ENCODE measurements around the gene BCAS3. TPM values are rescaled to one million over a fixed set of nuclear protein-coding genes. Genes with fewer than 3 reads are reported as not detected.

The BCAS3 gene
- total RNA-seq, 1 donor from 2014 or later, result 29.6 TPM

GRCh38 chr17:61415374-61416210 is 737.9 kb downstream of the BCAS3 start:
- no peaks in the 10 kb centered on the region for H3K9me3 ChIP-seq
- peaks cover 6% of the 10 kb centered on the region for H3K27me3 ChIP-seq (ENCODE audit: low read depth)
- ATAC-seq, result no peak
- no peak for TF ChIP-seq CTCF (IDR thresholded peaks at IDR 0.05)
- H3K36me3 ChIP-seq, result no peaks in the 10 kb centered on the region
- intact Hi-C loops (cut with DNase I), result no loop called here
- DNase-seq, result no peak
- peak overlapping the region; percentile 89 for H3K27ac ChIP-seq
- peaks cover 25% of the 10 kb centered on the region for H3K4me1 ChIP-seq
- no peak overlapping the region for H3K4me3 ChIP-seq

- no peaks in the 10 kb centered on the region for H3K9me3 ChIP-seq
- intact Hi-C loops (cut with DNase I), result no loop called here
These were observed 738.5 kb downstream of the BCAS3 start for GRCh38 chr17:61416211-61416539.

GRCh38 chr17:61416540-61417363 is 739.1 kb downstream of the BCAS3 start:
- Histone ChIP-seq H3K9me3 (no peaks in the 10 kb centered on the region), H3K27ac (peak overlapping the region; percentile 89), H3K4me1 (peaks cover 16% of the 10 kb centered on the region), H3K36me3 (no peaks in the 10 kb centered on the region), H3K4me3 (peak overlapping the region; percentile 9), H3K27me3 (ENCODE audit: low read depth) (peaks cover 6% of the 10 kb centered on the region)
- DNase-seq (peak; percentile 90), ATAC-seq (peak; percentile 69 to 77)
- intact Hi-C loops (cut with DNase I), result no loop called here
- TF ChIP-seq CTCF (IDR thresholded peaks at IDR 0.05), result peak; percentile 98

More at GRCh38 chr17:61416211-61416539, 738.5 kb downstream of the BCAS3 start:
- Histone ChIP-seq H3K27ac (peak overlapping the region; percentile 89), H3K36me3 (no peaks in the 10 kb centered on the region), H3K4me3 (peak overlapping the region; percentile 9), H3K27me3 (ENCODE audit: low read depth) (peaks cover 6% of the 10 kb centered on the region), H3K4me1 (peaks cover 21% of the 10 kb centered on the region)
- ATAC-seq (no peak), DNase-seq (no peak)
- no peak for TF ChIP-seq CTCF (IDR thresholded peaks at IDR 0.05)

GRCh38 chr17:61418449-61418848 is 740.8 kb downstream of the BCAS3 start:
- no peaks in the 10 kb centered on the region for H3K9me3 ChIP-seq
- no peak for TF ChIP-seq CTCF (IDR thresholded peaks at IDR 0.05)
- intact Hi-C loops (cut with DNase I), result no loop called here
- H3K27ac ChIP-seq, result peak overlapping the region; percentile 14
- peaks cover 12% of the 10 kb centered on the region for H3K27me3 ChIP-seq (ENCODE audit: low read depth)
- no peak for DNase-seq
- H3K4me3 ChIP-seq, result no peak overlapping the region
- peaks cover 15% of the 10 kb centered on the region for H3K4me1 ChIP-seq
- no peak for ATAC-seq
- H3K36me3 ChIP-seq, result no peaks in the 10 kb centered on the region

- H3K27ac ChIP-seq, result peak overlapping the region; percentile 56
These were observed 741.9 kb downstream of the BCAS3 start for GRCh38 chr17:61419496-61420046.

More at GRCh38 chr17:61419496-61420046, 741.9 kb downstream of the BCAS3 start:
- Histone ChIP-seq H3K36me3 (no peaks in the 10 kb centered on the region), H3K4me3 (no peak overlapping the region), H3K9me3 (no peaks in the 10 kb centered on the region), H3K27me3 (ENCODE audit: low read depth) (peaks cover 19% of the 10 kb centered on the region), H3K4me1 (peaks cover 15% of the 10 kb centered on the region)
- intact Hi-C loops (cut with DNase I), result no loop called here
- DNase-seq, result no peak
- no peak for TF ChIP-seq CTCF (IDR thresholded peaks at IDR 0.05)
- ATAC-seq, result no peak
